HuH-7.5 (cell line): ENCODE results near the gene SF3A2.
"Not testable (repeated sequence)": the region's sequence is repeated elsewhere in the genome, so short reads cannot be mapped to it uniquely, and the experiment has no call there.

Experiments
- DNase-seq: peaks from one replicate; pipeline ENCODE4 v3.0.0; 2011; ENCODE audit warnings: low spot score

The SF3A2 gene

GRCh38 chr19:2274931-2275535, 38.4 kb downstream of the SF3A2 start:
- DNase-seq: peak; percentile 94

GRCh38 chr19:2275588-2276428, 39.2 kb downstream of the SF3A2 start:
- DNase-seq: no peak

GRCh38 chr19:2276429-2276986, 39.9 kb downstream of the SF3A2 start:
- DNase-seq: no peak

GRCh38 chr19:2277138-2277537, 40.5 kb downstream of the SF3A2 start:
- DNase-seq: no peak

GRCh38 chr19:2278459-2279158, 42.0 kb downstream of the SF3A2 start:
- DNase-seq: no peak

- no peak for DNase-seq
Observed at GRCh38 chr19:2280633-2281264, 44.1 kb downstream of the SF3A2 start.

GRCh38 chr19:2281265-2282061, 44.8 kb downstream of the SF3A2 start:
- DNase-seq: not testable (repeated sequence)

GRCh38 chr19:2282062-2282861, 45.6 kb downstream of the SF3A2 start, which contains the start of gene PEAK3:
TSS of gene PEAK3 (minus strand) at chr19:2282175. CDS start at chr19:2280931, 1,244 bp downstream.
- DNase-seq: no peak

- DNase-seq: no peak
Observed at GRCh38 chr19:2282862-2283237, 46.2 kb downstream of the SF3A2 start.

- no peak for DNase-seq
Observed at GRCh38 chr19:2283835-2284507, 47.3 kb downstream of the SF3A2 start.

GRCh38 chr19:2286402-2287140, 49.9 kb downstream of the SF3A2 start:
- no peak for DNase-seq

- DNase-seq: no peak
Observed at GRCh38 chr19:2287585-2288337, 51.1 kb downstream of the SF3A2 start.

GRCh38 chr19:2288338-2288817, 51.8 kb downstream of the SF3A2 start:
- DNase-seq: no peak

GRCh38 chr19:2288818-2289713, 52.4 kb downstream of the SF3A2 start:
- DNase-seq: no peak

- no peak for DNase-seq
Observed at GRCh38 chr19:2289714-2290435, 53.3 kb downstream of the SF3A2 start.

- DNase-seq: no peak
Observed at GRCh38 chr19:2290441-2291184, 54.0 kb downstream of the SF3A2 start.
